CD4-positive, alpha-beta T cell treated with Interleukin-6 for 4 hours (primary cell): ENCODE data around the gene VAMP8.
"Not testable (repeated sequence)": the region's sequence is repeated elsewhere in the genome, so short reads cannot be mapped to it uniquely, and the experiment has no call there.

Experiments
- DNase-seq: peaks from one replicate; pipeline ENCODE4 v3.0.0-alpha.2; 2020; ENCODE audit warnings: mixed read lengths

Gene VAMP8

DNA sequence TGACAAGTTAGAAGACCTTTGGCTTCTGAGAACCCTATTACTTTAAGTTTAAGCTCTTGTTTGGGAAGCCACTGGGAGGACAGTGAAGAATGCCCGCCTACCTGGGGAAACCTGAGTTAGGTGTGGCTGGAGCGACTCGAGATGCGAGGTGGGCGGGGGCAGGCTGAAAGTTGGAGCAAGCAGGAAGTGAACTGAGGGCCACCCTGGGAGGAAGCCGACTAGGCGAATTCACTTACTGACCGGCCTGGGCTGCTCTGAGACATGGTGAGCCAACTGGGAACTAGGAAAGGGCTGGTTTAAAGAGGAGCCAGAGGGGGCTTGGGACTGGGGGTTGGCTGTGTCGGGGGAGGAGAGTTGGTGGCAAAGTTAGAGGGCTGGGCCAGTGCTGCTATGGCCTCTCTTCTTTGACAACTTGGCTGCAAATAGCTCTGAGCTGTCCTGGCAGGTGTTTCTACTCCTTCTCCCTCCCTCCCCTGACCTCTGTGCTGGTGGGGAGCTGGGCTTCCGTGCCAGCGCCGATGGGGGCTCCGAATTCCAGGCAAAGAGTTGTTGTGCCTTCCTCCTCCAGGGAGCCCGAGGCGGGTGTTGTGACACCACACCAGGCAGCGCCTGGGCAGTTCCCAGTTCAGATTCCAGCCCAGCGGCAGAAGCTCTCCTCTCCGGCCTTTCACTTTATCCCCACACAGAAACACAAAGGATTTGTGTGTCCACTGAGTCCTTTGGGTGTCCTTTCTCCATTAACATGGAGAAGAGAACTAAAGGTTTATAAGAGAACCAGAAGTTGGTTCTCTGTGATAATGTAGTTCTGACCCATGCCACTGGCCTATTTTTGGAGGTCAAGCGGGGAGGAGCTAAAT, at the start of gene VAMP8:
Gene VAMP8, plus strand, starts transcription at position 201 of the 857 bp plus-strand sequence. Its CDS starts 61 bp downstream, at position 262.
- peak; percentile 80 for DNase-seq

DNA sequence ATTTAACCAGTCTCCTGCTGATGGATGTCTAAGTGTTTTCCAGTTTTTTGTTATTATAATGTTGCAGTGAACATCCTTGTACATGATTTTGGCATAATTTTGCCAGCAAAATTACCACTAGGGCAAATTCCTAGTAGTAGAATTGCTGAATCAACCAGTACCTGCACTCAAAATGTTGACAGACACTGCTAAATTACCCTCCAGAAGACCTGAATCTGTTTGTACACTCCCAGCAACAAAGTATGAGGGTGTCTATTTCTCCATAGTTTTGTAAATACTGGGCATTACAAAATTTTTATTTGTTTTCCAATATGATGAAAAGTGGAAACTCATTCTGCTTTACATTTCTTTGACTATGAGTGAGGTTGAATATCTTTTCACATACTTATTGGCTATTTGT, 49.6 kb upstream of the VAMP8 start:
- DNase-seq: no peak

DNA sequence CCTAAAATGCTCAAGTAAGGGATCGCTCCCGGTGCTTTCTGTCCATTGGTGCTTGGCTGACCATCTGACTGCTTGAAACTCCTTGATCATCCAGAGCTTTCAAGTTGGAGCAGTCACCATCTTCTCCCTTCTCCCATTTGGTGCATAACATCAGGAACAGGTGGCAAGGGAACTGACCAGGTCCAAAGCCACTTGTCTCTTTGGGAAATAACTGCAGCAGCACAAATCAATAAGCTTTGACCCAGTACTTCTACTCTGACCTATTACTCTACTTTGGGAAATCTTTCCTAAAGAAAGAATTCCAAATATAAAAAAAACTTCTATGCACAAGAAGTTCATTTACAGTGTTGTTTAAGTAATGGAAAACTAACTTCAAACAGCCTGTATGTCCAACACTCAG, 49.0 kb upstream of the VAMP8 start:
- DNase-seq: no peak

DNA sequence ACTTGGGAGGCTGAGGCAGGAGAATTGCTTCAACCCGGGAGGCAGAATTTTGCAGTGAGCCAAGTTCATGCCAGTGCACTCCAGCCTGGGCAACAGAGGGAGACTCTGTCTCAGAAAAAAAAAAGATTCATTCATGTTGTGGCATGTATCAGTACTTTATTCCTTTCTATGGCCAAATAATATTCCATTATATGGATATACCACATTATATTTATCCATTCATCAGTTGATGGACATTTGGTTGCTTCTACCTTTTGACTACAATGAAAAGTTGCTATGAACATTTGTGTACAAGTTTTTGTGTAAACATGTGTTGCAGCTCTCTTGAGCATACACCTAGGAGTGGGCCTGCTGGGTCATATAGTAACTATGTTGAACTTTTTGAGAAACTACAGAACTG, 47.6 kb upstream of the VAMP8 start:
- DNase-seq: no peak

DNA sequence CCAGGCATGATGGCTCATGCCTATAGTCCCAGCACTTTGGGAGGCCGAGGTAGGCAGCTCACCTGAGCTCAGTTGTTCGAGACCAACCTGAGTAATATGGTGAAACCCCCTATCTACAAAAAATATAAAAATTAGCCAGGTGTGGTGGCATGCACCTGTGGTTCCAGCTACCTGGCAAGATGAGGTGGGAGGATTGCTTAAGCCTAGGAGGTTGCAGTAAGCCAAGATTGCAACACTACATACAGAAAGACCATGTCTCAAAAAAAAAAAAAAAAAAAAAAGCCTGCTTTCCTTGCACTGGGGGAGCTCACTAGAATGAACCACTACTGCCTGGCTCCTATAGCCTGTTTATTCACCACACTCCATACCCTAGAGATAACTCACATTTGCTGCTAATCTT, 45.8 kb upstream of the VAMP8 start:
- no peak for DNase-seq

DNA sequence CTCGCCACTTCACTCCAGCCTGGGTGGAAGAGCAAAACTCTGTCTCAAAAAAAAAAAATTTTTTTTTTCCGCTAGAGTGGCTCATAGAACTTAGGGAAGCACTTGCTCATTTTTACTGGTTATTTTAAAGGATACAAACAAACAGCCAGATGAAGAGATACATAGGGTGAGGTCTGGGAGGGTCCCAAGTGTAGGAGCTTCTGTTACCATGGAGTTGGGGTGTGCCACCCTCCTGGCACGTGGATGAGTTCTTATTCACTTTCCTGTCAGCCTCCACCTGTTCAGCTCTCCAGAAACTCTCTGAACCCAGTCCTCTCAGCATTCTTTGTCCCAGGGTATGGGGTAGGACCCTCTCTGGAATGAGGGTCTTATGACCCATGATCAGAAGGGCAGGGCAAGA, 43.3 kb upstream of the VAMP8 start:
- DNase-seq: no peak

DNA sequence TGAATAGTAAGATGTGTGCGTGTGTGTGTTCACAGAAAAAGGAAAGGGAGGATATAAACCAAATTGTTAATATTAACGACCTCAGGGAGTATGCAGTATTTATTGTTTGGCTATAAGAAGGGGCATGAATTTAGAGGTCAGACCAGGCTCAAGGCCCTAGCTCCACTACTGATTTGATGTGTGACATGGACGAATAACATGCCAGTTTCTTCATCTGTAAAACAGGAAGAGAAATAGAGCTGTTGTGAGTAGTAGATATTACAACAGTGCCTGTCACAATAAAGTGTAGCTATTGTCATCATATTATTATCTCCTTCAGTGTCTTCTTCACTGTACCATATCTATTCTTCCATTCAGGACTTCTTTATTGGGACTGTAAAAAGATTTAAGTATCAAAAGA, 42.5 kb upstream of the VAMP8 start:
- DNase-seq: no peak

DNA sequence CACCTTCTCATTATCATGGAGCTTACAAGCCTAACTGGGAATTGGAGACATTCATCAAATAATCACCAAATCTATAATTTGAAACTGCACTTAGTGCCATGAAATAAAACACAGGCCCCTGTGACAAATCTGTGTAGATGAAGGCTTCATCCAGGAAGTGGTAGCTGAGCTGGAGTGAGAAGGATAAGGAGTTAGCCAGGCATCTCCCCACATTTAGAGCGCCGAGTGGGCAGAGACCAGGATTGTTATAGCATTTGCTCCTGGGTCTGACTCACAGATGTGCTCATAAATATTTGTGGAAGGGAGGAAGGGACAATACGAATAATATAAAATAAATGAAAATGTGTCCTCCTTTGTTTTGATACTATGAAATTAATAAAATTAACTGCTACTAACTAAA, 40.9 kb upstream of the VAMP8 start:
- DNase-seq: no peak

DNA sequence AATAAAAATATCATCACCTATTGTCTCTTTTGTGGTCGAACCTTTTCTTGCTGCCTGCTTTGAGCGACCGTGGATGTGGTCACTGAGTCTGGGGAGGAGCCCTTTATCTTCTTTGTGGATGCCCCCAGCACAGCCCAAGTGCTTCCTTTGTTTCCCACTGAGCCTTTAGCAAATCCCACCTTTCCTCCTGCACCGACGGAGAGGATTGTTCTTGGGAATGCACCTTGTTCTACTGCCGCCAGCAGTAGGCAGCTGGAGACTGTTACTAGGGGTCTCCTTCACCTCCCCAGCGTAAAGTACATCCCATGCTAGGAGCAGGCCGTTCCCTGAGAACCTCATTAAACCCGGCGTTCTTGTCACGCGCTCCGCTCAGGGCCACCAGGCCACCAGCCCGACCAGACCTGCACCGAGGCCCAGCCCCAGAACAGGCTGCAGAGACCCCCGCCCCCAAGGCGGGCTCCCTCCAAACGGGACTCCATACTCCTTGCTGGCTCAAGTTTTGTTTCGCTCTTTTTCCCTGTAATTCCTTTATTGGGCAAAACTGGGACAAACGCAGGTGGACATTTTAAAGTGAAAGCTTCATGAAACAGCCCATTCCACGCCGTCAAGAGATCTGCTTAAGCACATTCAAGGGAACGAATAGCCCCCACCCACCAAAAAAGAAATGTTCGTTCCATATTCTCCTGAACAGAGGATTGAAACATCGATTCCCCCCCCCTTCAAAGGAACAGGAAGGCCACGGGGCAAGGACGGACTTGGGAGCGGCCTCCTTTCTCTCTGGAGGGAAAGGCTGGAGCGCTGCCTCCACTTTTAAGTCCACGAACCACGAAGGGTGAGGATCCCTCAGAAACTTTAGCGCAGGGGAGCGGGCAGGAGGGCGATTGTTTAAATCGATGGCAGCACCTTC, 39.5 kb upstream of the VAMP8 start:
- DNase-seq: peak; percentile 38

DNA sequence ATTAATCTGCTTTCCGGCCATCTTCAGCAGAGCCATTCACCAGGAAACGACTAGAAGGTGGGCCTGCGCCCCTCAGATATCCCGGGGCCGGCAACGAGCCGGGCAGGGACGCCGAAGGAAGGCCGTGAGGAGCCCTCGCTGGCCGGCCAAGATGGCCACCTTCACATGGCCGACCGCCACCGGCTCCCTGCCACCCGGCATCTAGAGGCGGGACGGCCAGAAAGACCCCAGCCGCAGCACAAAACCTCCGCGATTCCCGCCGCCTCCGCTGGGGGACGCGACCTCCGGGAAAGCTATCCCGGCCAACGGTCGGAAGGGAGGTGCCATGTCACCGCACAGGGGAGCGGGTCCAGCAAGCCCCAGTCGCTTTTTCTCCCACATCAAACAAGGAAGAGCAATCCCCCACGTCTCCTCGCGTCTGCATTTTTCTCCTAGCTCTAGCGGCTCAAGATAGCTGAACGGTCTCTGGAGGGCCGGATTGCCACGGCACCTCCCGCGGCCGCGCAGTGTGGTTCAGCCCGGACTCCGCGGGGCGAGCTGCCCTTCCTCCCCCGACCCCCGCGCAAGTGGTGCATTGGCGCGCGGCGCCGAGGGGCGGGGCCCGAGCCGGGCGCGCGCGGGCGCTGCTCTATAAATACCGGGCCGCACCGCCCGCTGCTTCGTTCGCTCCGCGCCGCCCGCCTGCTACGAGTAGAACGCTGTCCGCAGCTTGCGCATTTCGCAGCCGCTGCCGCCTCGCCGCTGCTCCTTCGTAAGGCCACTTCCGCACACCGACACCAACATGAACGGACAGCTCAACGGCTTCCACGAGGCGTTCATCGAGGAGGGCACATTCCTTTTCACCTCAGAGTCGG, 38.7 kb upstream of the VAMP8 start, which contains the start of gene MAT2A:
Gene MAT2A, plus strand, starts transcription at position 662 of the 854 bp plus-strand sequence. Its CDS starts 120 bp downstream, at position 782.
- peak; percentile 89 for DNase-seq

DNA sequence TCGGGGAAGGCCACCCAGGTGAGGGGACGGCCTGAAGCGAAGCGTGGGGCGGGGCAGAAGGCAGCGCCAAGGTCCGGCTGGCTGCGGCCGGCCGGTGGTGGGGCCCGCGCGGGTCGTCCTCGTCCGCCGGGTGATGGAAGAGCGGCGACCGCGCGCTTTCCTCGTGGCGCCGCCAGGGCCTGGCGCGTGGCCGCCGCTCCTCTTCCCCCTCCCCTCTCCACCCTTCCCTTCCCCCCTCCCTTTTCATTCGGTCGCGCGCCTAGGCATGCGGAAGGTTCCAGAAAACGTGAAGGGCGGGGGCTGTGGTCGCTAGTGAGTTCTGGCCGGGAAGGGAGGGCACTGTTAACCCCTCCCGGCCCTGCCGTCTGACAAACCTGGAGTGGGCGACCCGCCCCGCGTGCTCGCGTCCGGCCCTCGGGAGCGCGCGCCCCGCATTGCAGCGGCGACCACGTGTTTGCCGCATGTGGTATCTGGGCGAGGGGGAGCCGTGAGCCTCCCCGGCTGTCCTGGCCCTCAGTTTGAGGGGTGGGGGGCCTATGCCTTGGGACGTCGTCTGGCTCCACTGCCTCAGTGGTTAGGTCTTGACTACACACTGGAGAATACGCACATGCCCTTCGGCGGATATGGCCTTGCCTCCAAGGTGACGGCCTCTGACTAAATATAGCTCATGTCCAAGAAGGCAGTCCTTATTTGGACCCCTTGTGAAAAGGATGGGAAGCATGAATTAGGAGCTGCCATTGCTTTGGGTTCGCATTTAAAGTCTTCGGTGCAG, 37.8 kb upstream of the VAMP8 start:
- peak; percentile 76 for DNase-seq

DNA sequence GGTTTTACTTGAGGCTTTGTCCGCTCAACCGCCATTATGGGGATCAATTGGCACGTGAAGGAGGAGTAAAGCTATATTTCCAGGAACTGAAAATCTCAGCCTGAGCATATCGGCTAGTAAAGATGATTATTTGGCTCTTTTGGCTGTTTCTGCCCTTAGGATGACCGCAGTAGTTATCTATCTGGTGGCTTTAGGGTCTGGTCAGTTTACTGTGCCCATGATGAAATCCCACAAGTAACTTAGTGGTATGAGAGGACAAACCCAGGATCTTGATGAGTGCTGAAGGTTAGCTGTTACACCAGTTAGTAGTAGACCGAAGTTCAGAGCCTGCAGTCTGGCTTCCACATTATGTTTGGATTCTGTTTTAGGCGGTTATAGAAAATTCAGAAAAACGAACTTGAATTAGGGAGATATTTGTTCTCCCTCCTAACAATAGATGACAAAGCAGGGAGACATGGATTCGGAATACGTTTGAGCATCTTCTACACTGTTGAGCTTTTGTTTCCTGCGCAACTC, 37.2 kb upstream of the VAMP8 start:
- DNase-seq: no peak

DNA sequence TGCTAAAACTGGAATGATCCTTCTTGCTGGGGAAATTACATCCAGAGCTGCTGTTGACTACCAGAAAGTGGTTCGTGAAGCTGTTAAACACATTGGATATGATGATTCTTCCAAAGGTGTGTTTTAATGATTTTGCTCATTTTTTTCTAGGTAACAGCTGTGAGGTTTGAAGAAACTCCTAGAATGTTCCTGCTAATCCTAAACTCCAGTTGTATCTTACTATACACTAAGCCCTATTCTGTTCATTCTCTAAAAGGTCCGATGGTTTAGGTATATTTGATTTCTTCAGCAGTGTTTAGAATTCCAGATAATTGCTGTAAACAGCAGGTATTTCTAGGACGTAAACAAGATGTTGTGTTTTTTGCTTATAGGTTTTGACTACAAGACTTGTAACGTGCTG, 36.1 kb upstream of the VAMP8 start:
- DNase-seq: no peak

DNA sequence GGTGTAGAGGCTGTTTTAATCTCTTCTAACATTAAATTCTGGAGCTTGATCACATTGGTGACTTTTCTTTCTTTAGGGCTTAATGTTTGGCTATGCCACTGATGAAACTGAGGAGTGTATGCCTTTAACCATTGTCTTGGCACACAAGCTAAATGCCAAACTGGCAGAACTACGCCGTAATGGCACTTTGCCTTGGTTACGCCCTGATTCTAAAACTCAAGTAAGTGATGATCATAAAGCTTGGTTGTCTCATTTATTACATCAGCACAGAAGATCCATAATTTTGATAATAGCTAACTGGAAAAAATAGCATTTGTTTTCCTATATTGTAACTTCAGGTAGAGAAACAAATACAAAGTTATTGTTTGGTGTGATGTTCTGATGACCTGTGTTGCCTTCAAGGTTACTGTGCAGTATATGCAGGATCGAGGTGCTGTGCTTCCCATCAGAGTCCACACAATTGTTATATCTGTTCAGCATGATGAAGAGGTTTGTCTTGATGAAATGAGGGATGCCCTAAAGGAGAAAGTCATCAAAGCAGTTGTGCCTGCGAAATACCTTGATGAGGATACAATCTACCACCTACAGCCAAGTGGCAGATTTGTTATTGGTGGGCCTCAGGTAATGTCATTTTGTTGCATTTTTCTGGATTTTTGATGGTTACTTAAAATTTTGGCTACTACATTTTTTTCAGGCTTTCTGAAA, 35.5 kb upstream of the VAMP8 start:
- no peak for DNase-seq

DNA sequence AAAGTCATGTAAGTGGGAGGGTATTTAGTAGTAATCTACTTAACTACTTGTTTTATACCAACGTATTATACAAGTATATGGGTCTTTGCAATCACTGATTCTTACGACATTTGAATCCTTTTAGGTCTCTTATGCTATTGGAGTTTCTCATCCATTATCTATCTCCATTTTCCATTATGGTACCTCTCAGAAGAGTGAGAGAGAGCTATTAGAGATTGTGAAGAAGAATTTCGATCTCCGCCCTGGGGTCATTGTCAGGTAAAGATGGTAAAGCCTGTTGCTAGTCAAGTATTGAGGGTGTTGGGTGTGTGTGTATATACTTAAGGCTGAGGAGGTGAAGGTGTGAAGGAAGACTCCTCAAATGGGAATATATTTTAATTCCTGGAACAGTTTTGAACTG, 34.6 kb upstream of the VAMP8 start:
- no peak for DNase-seq

DNA sequence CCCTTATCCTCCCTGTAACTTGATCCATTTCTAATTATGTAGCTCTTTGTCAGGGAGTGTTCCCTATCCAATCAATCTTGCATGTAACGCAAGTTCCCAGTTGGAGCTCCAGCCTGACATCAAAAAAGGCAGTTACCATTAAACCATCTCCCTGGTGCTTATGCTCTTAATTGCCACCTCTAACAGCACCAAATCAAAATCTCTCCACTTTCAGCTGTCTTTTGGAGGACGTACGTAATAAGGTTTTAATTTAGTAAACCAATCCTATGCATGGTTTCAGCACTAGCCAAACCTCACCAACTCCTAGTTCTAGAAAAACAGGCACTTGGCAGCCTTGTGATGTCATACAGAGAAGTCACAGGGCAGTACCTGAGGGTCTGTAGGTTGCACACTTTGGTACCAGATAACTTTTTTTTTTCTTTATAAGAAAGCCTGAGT, 33.1 kb upstream of the VAMP8 start:
- DNase-seq: not testable (repeated sequence)

DNA sequence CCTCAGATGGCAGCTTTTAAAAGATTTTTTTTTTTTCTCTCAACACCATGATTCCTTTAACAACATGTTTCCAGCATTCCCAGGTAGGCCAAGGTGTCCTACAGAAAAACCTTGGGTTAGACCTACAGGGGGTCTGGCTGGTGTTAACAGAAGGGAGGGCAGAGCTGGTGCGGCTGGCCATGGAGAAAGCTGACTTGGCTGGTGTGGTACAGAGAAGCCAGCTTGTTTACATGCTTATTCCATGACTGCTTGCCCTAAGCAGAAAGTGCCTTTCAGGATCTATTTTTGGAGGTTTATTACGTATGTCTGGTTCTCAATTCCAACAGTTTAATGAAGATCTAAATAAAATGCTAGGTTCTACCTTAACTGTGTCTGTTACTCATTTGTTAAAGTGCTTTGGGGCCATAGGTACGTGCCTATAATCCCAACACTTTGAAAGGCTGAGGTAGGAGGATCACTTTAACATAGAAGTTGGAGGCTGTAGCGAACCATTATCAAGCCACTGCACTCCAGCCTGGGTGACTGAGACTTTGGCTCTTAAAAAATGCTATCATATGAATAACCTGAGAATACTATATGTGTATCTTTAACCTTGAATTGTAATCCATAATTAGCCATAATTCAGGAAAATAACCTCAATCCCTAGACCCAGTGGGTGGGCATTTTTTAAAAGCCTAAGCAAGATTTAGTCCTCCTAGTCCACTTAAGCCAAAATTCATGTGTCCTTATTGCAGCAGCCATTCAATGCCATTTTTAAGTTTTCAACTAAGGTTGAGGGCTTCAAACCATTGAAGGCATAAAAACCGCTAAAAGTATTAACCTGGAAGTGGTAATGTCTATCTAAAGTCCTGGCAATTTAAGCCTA, 32.2 kb upstream of the VAMP8 start:
- DNase-seq: not testable (repeated sequence)

DNA sequence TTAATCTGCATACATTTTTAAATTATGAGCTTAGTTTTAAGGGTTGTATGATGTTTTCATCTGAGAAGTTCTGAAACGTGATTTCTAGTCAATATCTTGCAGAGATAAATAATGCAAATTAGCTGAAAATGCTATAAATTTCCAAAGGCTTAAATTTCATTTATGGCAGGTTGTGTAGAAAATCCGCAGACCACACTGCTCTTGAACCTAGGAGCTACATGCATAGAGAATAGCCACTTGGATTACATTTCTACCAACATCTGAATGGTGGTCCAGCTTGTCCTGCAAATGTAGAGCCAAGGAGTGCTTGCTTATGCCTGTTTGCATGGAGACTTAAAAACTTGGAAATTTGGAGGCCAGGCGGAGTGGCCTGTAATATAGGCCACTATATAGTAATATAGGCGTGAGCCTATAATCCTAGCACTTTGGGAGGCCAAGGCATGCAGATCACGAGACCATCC, 31.6 kb upstream of the VAMP8 start:
- no peak for DNase-seq

DNA sequence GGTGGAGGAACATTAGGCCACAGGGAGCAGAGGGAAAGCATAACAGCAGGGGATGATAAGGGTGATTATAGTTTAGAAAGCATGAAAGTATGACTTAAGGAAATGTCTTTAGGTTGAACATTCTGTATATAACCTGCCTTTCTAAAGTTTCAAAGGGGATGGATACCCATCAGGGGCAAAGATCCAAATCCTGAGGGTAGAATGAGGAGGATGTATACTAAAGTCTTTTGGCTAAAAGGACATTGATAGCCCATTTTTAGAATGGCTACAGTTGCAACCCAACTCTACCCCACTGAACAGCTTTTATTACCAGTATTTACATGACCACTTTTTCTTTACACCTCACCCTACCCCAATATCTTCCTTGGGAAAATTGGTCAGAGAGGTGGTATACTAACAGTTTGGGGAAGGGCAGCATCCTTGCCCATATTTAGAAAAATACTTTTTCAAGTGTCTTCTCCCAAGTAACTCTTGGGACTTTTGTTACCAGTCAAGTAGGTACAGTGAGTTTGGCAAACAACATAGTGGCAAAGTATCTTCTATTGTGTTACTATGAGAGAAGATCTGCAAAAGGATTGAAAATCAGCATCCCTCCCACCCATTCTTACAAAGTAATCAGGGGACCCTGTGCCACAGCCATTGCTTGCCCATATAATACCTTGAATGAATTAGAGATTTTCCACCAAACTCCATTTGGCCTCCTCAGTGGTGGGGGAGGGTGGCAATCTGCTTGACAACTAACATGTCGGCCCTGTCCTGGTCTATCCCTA, 30.1 kb upstream of the VAMP8 start:
- DNase-seq: no peak
